Thoracic aorta (tissue), 2 donors: ENCODE data around the gene NEMF. TPM values are rescaled to one million over a fixed set of nuclear protein-coding genes. Genes with fewer than 3 reads are reported as not detected.

Source experiments
- ATAC-seq: fragments of 150-250 bp; one replicate; pipeline ENCODE4 v1.8.0; 2017; ENCODE audit warnings: low read depth; ENCODE audit not compliant: insufficient number of reproducible peaks, low FRiP score
- DNase-seq: peaks from one replicate; pipeline ENCODE4 v3.0.0-alpha.2; 2020; ENCODE audit warnings: low spot score
- H3K27ac ChIP-seq, 2 donors: fragments of 200-600 bp; sonication (generic); 1 replicate in 1 of 2; 2 replicates in 1 of 2; pipeline ENCODE4 v1.5.1; 2016; ENCODE audit warnings: mild to moderate bottlenecking in 2 of 2, moderate library complexity in 2 of 2
- H3K27me3 ChIP-seq: fragments of 200-600 bp; sonication (generic); replicated peaks from 2 replicates; pipeline ENCODE4 v1.6.0; 2016; ENCODE audit warnings: mild to moderate bottlenecking; ENCODE audit not compliant: insufficient read depth
- H3K36me3 ChIP-seq: fragments of 200-600 bp; sonication (generic); one replicate; pipeline ENCODE4 v1.5.1; 2016
- H3K4me1 ChIP-seq, 2 donors: fragments of 200-600 bp; sonication (generic); 1 replicate in 1 of 2; 2 replicates in 1 of 2; pipeline versions ENCODE4 v1.5.1 to v1.6.0; 2016; ENCODE audit warnings: low read depth in 2 of 2, mild to moderate bottlenecking in 1 of 2; ENCODE audit not compliant: control insufficient read depth in 1 of 2
- H3K4me3 ChIP-seq: fragments of 200-600 bp; sonication (generic); 2 replicates; pipeline ENCODE4 v1.5.1; 2016; ENCODE audit warnings: mild to moderate bottlenecking
- H3K9me3 ChIP-seq: fragments of 200-600 bp; sonication (generic); 2 replicates; pipeline ENCODE4 v1.5.1; 2016
- total RNA-seq, 2 donors: library from RNA; depleted of rRNA; stranded (reverse); fragments of >200 nt; gene quantifications; one replicate each; pipeline versions ENCODE4 v1.1.0 to v1.2.3, GENCODE V29; 2016
- TF ChIP-seq, protein P1 (sequence below): fragments of 200-600 bp; sonication (generic); IDR thresholded peaks from one replicate; pipeline ENCODE4 v1.5.1; 2019; ENCODE audit warnings: antibody characterized with exemption

NEMF gene
- total RNA-seq, 2 donors from 2014 or later = 49.5 to 126 TPM

DNA sequence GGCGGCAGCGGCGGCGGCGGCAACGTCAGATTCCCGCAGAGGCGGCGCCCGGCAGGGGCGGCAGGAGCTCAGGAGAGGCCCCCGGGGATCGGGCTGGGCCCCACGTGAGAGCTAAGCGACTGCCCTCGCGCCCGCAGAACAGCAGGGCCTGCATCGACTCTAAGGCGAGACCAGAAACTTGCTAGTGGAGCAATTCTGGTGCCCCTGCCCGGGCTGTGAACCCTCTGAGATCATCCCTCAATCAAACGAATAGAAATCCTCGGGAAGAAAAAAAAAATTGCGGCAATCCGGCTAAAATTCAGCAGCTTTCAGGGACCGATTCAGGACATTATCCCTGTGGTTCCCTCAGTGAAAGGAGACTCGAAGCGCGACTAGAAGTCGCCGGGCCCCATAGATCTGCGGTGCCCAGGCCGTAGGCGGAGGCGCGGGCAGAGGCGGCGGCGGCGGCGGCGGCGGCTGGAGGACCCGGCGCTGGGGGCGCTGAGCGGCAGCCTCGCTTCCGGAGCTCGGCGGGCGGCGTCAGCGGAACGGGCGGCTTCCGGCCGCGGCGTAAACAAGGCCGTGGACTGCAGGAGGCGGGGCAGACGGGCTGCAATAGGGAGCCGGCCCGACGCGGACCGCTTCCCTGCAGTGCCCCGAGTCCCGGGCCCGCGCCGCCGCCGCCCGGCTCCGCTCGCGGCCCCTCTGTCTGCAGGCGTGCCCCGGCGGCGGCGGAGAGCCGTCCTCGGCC, 84.9 kb downstream of the NEMF start, which contains the start of gene KLHDC2:
KLHDC2 (plus strand) TSS at position 583 of the 730 bp plus-strand sequence. CDS start 316 bp downstream, outside the sequence.
- TF ChIP-seq, protein P1, sequence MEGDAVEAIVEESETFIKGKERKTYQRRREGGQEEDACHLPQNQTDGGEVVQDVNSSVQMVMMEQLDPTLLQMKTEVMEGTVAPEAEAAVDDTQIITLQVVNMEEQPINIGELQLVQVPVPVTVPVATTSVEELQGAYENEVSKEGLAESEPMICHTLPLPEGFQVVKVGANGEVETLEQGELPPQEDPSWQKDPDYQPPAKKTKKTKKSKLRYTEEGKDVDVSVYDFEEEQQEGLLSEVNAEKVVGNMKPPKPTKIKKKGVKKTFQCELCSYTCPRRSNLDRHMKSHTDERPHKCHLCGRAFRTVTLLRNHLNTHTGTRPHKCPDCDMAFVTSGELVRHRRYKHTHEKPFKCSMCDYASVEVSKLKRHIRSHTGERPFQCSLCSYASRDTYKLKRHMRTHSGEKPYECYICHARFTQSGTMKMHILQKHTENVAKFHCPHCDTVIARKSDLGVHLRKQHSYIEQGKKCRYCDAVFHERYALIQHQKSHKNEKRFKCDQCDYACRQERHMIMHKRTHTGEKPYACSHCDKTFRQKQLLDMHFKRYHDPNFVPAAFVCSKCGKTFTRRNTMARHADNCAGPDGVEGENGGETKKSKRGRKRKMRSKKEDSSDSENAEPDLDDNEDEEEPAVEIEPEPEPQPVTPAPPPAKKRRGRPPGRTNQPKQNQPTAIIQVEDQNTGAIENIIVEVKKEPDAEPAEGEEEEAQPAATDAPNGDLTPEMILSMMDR = peak; percentile 9
- peaks cover 17 to 31% of the 10 kb centered on the region in 2 donors for H3K4me1 ChIP-seq
- peaks cover 5% of the 10 kb centered on the region for H3K36me3 ChIP-seq
- H3K9me3 ChIP-seq = no peaks in the 10 kb centered on the region
- ATAC-seq (peak; percentile 76), DNase-seq (peak; percentile 60)
- H3K27me3 ChIP-seq = no peaks in the 10 kb centered on the region
- peak within 1 kb of the TSS; percentile 79 for H3K4me3 ChIP-seq
- H3K27ac ChIP-seq = peak within 1 kb of the TSS; percentile 92 to 95

DNA sequence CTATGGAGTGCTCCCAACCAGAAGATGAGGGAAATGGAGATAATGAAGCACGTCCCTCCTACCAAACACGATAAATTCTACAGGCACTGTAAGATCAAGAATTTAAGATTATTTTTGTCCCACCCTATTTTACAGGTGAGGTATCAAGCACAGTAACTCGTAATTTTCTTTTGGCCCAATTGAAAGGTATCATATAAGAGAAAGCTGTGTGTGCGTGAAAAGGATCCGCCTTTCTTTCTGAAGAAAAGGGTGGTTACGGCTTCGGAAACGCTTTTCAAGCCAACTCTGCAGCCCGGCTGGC, 85.4 kb downstream of the NEMF start:
- no peak for ATAC-seq
- peaks cover under 1% of the 10 kb centered on the region for H3K36me3 ChIP-seq
- no peak for DNase-seq
- H3K27me3 ChIP-seq = no peaks in the 10 kb centered on the region
- H3K4me1 ChIP-seq = peaks cover 17 to 31% of the 10 kb centered on the region in 2 donors
- no peaks in the 10 kb centered on the region for H3K9me3 ChIP-seq
- H3K4me3 ChIP-seq = peak overlapping the region; percentile 79
- TF ChIP-seq, protein P1 = no peak
- peak overlapping the region; percentile 92 to 95 for H3K27ac ChIP-seq

DNA sequence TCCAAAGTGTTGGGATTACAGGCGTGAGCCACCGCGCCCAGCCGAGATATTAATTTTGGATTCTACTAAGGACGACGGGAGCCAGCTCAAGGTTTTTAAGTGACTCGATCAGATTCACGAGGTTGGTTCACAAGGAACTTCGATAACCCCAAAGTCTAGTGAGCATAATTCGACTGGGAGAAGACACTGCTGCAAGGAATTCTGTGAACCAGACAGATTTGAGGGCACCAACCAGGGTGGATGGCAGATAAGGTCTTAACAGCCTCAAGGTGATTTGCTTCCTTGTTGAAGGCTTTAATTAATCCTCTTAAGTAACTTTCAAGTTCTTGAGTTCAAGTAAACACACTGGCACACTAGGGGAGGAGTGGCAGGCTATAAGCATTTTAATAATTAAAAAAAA, 85.7 kb downstream of the NEMF start:
- ATAC-seq = no peak

DNA sequence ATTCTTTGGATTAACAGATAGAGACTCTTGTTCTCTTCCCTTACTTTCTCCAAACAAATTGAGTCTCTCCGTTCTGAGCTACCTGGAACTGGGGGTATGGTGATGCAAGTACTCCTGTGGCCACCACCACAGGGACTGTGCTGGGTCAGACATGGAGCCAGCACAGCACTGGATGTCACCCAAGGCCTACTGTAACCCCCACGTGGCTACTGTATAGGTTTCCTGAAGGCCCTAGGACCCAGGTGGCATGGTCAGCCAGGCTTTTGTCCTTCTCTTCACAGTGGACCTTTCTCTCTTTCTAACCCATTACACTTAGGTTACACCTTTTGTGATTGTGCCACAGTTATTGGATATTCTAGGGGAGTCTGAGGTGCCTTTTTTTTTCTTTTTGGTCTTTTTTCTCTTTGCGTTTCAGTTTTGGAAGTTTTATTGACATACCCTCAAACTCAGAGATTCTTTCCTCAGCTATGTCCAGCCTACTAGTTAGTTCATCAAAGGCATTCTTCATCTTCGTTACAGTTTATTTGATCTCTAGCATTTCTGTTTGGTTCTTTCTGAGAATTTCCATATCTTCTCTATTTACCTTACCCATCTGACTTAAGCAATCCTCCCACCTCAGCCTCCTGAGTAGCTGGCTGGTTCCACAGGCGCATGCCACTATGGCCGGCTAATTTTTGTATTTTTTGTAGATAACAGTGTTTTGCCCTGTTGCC, 90.6 kb downstream of the NEMF start:
- TF ChIP-seq, protein P1 = no peak
- DNase-seq = no peak
- Histone ChIP-seq H3K4me1 (peaks cover 3 to 4% of the 10 kb centered on the region in 2 donors), H3K9me3 (no peaks in the 10 kb centered on the region), H3K27me3 (no peaks in the 10 kb centered on the region), H3K27ac (no peak overlapping the region), H3K4me3 (no peak overlapping the region), H3K36me3 (no peaks in the 10 kb centered on the region)
- no peak for ATAC-seq

More for the DNA sequence above, 85.7 kb downstream of the NEMF start:
- Histone ChIP-seq H3K9me3 (no peaks in the 10 kb centered on the region), H3K4me1 (peaks cover 17 to 31% of the 10 kb centered on the region in 2 donors), H3K27ac (peak overlapping the region; percentile 92 to 95), H3K4me3 (peak overlapping the region; percentile 79), H3K36me3 (no peaks in the 10 kb centered on the region), H3K27me3 (no peaks in the 10 kb centered on the region)
- TF ChIP-seq, protein P1 = no peak
- no peak for DNase-seq

DNA sequence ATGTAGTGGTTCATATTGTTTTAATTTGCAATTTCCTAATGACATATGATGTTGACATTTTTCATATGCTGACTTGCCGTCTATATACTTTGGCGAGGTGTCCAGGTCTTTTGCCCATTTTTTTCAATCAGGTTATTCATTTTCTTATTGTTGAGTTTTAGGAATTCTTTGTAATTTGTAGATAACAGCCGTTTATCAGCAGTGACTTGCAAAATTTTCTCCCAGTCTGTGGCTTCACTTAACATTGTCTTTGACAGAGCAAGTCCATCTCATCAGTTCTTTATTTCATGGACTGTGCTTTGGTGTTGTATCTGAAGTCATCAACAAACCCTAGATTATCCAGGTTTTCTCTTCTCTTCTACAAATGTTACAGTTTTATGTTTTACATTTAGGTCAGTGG, 97.2 kb downstream of the NEMF start:
- no peak for ATAC-seq
- H3K36me3 ChIP-seq = no peaks in the 10 kb centered on the region
- TF ChIP-seq, protein P1 = no peak

More for the DNA sequence above, 97.2 kb downstream of the NEMF start:
- no peak for DNase-seq
- H3K4me1 ChIP-seq = no peaks in the 10 kb centered on the region
- H3K27ac ChIP-seq = no peak overlapping the region
- no peak overlapping the region for H3K4me3 ChIP-seq
- no peaks in the 10 kb centered on the region for H3K27me3 ChIP-seq
- H3K9me3 ChIP-seq = no peaks in the 10 kb centered on the region
